ENCODE data around the gene ALPK3.

Gene ALPK3, protein sequence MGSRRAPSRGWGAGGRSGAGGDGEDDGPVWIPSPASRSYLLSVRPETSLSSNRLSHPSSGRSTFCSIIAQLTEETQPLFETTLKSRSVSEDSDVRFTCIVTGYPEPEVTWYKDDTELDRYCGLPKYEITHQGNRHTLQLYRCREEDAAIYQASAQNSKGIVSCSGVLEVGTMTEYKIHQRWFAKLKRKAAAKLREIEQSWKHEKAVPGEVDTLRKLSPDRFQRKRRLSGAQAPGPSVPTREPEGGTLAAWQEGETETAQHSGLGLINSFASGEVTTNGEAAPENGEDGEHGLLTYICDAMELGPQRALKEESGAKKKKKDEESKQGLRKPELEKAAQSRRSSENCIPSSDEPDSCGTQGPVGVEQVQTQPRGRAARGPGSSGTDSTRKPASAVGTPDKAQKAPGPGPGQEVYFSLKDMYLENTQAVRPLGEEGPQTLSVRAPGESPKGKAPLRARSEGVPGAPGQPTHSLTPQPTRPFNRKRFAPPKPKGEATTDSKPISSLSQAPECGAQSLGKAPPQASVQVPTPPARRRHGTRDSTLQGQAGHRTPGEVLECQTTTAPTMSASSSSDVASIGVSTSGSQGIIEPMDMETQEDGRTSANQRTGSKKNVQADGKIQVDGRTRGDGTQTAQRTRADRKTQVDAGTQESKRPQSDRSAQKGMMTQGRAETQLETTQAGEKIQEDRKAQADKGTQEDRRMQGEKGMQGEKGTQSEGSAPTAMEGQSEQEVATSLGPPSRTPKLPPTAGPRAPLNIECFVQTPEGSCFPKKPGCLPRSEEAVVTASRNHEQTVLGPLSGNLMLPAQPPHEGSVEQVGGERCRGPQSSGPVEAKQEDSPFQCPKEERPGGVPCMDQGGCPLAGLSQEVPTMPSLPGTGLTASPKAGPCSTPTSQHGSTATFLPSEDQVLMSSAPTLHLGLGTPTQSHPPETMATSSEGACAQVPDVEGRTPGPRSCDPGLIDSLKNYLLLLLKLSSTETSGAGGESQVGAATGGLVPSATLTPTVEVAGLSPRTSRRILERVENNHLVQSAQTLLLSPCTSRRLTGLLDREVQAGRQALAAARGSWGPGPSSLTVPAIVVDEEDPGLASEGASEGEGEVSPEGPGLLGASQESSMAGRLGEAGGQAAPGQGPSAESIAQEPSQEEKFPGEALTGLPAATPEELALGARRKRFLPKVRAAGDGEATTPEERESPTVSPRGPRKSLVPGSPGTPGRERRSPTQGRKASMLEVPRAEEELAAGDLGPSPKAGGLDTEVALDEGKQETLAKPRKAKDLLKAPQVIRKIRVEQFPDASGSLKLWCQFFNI (N-terminal part only)

DNA sequence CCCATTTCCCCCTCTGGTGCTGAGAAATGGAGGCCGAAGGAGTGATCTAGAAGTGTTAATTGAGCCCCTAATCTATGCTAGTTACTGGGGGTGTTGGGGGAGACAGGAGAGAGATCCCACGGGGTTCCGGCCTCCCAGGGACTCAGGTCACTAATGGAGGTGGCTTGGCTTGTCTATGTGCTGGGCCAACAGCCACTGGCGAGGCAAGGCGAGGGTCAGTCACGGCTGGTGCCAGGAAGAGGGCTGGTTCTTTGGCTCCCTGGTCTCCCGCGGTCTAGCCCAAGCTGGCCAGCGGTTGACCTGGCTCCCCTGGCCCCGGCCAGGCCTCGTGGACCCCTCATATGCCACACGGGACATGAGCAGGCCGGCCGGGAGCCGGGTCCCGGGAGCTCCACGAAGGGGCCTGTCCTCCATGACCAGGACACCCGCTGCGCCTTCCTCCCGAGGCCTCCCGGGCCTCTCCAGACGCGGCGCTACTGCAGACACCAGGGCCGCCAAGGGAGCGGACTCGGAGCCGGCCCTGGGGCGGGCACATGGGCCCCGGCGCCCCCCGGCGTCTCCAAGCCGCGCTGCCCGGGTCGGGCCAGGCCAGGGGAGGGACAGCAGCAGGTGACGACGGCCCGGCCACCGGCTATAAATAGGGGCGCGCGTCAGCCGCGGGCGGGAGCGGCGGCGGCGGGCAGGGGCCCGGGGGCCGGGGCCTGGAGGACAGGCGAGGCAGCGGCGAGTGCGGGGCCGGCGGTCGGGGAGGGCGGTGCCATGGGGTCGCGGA, at the start of gene ALPK3:
TSS of gene ALPK3 (plus strand) at position 663 of the 772 bp plus-strand sequence. CDS start at position 760, 97 bp downstream.
- FAIRE-seq = no peak

DNA sequence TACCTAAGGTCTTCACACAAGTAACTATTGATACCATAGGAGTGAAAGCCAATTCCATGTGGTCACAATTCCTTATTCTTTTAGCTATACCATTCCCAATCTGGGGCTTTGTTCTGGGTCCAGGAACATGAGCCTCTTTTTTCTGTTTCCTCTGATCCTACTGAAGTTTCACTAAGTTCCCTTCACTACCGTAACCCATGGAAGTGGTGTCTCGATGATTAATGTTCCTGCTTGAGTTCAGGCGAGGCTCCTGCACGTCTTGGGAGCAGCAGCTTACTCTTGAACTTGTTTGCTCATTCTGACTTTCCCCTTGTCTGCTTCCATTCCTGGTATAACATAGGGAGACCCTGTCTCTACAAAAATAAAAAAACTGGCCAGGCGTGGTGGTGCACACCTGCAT, 45.1 kb upstream of the ALPK3 start:
- no peak for DNase-seq (ENCODE audit: low spot score)
- FAIRE-seq = no peak

More for the DNA sequence above, at the start of gene ALPK3:
- no peak for DNase-seq (ENCODE audit: low spot score)

DNA sequence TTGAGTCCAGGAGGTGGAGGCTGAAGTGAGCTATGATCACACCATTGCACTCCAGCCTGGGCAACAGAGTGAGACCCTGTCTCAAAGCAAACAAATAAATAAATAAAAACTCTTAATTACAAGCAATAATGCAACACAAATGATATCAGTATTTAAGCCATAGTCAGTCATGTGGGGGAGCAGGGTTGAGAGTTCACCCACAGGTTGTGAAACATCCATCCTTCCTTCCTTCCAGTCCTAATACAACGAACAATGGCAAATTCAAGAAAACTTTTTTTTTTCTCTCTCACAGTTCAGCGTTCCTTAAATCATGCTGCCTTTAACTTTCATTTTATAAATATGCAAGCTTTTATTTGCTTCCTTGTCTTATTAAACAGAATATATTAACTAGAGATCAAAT, 44.7 kb upstream of the ALPK3 start:
- FAIRE-seq (no peak), DNase-seq (ENCODE audit: low spot score) (no peak)

DNA sequence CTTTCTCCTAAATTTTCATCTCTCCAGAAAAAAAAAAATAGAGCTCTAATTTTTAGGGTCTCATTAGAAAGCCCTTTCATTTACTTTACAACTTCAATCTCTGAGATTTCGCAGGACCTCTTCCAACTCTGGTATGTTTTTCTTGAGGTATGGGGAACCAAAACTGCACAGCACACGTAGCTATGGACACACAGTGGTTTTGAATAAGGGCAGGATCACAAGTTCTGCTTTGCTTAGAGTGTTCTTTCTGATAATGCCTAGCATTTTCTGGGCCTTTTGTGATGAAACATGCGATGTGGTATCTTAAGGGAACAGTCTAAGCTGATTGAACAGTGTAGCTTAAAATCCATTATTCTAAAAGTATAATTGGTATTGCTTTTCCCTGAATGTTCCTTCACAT, 43.4 kb upstream of the ALPK3 start:
- DNase-seq (ENCODE audit: low spot score) = no peak
- FAIRE-seq = no peak

DNA sequence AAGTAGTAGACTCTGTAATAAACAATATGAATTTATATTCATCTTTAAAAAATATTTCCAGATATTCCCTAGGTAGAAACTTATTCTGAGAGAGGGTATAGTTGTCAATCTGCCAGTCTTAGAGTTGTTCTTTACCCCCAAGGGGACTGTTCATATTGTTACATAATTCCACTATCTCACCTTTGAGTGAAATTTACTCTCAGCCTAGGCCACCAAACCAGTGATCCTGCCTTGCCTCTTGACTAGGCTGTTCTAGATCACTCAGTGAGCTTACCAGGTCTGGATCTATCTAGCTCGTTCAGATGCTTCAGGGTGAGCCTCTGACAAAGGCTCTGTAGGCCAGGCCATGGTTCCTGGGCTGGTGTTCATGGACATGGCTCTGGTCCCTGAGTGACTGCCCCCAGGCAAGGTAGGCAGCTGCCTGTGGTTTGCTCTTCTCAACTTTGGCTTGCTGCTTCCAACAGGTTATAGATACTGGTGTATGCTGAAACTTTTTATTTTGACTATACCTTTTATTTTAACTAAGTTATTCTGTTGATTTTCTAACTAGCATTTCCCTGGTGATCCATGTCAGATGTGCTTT, 41.2 kb upstream of the ALPK3 start:
- DNase-seq (ENCODE audit: low spot score) = no peak
- FAIRE-seq = no peak

DNA sequence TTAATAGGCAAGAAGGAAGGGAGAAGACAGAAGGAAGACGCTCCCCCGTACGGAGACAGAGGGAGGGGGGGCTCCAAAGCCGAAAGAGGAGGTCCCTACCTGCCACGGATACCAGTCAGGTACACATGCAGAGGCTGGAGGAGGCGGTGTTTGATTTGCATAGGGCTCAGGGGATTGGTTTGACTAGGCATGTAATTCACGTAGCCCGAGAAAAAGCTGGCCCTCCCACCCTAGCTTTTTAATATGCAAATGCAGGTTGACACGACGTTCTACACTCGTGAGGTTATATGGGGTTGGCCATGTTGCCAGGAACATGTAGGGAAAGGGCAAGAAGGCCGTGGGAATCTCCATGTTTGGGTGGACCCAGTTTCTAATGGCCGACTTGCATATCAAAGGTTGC, 39.0 kb upstream of the ALPK3 start:
- no peak for DNase-seq (ENCODE audit: low spot score)
- FAIRE-seq = no peak

DNA sequence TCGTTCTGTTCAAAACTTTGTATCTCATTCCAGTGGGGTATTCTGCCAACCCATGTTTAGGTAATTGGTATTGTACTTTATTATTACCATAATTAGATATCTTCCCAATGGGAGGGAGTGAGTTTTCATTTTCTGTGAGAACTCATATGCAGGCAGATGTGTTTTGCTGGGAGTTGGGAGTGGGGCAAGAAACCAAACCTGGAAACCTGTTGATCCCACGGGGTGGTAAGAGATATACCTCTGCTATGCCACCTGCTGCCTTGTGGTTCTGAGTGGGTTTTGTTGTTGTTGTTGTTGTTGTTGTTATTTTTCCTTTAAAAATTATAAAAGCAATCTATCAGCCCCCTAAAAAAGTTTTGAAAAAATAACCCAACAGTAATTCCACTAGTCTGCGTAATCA, 36.7 kb upstream of the ALPK3 start:
- DNase-seq (ENCODE audit: low spot score) (no peak), FAIRE-seq (no peak)

DNA sequence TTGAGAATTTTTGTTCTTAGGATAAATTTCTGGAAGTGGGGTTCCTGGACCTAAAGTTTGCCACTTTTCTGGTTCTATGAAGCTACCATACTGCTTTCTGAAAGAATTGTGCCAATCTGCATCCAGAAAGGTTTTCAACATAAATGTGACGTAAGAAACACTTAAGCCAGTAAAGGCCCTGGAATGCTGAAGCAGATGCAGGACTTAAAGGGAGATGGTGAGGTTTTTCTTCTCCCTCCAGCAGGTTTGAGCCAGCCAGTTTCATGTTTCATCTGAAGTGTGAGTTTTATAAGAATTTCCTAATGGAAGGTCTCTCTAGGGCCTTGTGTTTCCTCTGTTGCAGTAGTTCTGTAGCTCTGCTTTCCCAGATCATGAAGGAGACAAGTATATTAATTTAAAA, 35.7 kb upstream of the ALPK3 start:
- no peak for FAIRE-seq

DNA sequence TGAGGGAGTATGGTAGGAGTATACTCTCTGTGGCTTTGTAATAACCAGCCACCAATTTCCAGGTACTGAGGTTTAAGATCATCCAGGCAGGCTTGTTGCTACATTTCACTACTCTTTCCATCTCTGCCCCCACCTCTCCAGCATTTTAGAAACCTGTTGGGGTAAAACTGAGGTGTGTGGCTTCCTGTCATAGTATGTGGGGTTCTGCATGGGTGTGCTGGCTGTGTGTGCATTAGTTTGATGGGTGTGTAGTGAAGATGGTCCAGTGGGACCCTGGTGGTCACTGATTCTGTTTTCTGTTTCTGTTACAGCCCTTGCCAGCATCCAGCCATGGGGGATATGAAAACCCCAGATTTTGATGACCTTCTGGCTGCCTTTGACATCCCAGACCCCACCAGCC, 34.8 kb upstream of the ALPK3 start:
- DNase-seq (ENCODE audit: low spot score) = no peak
- FAIRE-seq = no peak

More for the DNA sequence above, 35.7 kb upstream of the ALPK3 start:
- DNase-seq (ENCODE audit: low spot score) = no peak

DNA sequence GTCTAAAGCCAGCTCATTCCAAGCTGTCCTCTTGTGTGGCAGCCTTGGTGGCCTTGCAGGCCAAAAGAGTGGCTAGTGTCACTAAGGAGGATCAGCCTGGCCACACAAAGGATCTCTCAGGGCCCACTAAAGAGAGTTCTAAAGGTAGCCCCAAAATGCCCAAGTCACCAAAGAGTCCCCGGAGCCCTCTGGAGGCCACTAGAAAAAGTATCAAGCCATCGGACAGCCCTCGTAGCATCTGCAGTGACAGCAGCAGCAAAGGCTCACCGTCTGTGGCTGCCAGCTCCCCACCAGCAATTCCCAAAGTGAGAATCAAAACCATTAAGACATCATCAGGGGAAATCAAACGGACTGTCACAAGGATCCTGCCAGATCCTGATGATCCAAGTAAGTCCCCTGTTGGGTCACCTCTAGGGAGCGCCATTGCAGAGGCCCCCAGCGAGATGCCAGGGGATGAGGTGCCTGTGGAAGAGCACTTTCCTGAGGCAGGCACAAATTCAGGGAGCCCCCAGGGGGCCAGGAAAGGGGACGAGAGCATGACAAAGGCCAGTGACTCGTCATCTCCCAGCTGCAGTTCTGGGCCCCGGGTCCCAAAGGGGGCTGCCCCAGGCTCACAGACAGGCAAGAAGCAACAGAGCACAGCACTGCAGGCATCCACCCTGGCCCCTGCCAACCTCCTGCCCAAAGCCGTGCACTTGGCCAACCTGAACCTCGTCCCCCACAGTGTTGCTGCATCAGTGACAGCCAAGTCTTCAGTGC, 33.5 kb upstream of the ALPK3 start:
- no peak for DNase-seq (ENCODE audit: low spot score)

DNA sequence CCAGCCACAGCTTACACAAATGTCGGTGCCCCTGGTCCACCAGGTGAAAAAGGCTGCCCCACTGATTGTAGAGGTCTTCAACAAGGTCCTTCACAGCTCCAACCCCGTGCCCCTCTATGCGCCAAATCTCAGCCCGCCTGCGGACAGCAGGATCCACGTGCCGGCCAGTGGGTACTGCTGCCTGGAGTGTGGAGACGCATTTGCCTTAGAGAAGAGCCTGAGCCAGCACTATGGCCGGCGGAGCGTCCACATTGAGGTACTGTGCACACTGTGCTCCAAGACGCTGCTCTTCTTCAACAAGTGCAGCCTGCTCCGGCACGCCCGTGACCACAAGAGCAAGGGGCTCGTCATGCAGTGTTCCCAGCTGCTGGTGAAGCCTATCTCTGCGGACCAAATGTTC, 32.9 kb upstream of the ALPK3 start:
- FAIRE-seq (no peak), DNase-seq (ENCODE audit: low spot score) (no peak)

More for the DNA sequence above, 33.5 kb upstream of the ALPK3 start:
- FAIRE-seq = no peak

DNA sequence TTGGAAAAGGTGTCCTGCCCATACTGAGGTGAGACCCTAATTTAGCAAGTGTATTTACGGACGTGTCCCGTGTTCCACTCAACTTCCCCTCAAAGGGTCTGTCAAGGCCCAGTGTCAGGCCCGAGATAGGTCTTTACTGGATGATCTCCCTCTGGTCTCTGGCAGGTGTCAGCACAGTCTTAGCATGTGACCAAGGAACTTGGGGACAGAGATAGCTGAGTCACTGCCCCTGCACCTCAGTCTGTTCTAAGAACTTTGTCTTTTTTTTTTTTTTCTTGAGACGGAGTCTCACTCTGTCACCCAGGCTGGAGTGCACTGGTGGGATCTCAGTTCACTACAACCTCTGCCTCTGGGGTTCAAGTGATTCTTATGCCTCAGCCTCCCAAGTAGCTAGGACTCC, 32.1 kb upstream of the ALPK3 start:
- no peak for FAIRE-seq
- no peak for DNase-seq (ENCODE audit: low spot score)

DNA sequence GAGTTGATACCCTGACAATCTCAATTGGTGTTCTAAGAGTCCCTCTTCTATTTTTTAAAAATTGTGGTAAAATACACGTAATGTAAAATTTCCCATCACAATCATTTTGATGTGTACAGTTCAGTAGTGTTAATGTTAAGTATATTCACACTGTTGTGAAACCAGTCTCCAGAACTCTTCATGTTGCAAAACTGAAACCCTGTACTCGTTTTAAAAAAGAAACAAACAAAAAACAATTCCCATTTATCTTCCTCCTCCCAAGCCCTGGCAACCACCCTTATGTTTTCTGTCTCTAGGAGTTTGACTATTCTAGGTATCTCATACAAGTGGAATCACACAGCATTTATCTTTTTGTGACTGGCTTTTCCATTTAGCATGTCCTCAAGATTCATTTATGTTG, 28.7 kb upstream of the ALPK3 start:
- FAIRE-seq = no peak
- no peak for DNase-seq (ENCODE audit: low spot score)

DNA sequence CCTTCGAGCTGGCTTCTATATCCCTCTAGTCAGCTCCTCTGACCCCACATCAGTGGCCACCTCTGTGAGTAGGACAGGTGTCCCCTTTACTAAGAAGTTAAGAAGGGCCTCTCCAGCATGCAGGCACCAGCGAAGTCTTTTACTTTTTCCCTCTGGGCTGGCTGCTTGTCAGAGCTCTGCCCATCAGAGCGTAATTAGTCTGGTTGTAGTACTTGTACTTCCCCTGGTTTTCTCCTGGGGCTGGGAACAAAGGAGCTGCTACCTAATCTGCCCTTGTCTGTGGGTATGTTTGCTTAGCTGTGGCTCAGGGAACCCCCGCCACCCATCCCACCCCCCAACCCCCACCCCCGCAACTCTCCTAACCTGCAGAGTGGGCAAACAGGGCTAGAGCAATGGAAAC, 27.4 kb upstream of the ALPK3 start:
- FAIRE-seq (no peak), DNase-seq (ENCODE audit: low spot score) (no peak)

DNA sequence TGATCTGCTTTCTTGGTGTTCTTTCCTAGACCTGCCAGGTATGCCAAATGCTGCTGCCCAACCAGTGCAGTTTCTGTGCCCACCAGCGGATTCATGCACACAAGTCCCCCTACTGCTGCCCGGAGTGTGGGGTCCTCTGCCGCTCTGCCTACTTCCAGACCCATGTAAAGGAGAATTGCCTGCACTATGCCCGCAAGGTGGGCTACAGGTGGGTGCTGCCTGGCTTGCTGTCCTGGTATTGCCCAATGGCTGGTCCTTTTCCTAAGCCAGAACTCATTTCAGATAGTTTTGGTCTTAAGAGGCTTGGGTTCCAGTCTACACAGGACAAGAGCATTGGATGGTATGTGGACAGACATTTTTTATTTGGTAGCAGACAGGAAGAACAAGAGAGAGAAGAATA, 26.5 kb upstream of the ALPK3 start:
- DNase-seq (ENCODE audit: low spot score) = no peak
- no peak for FAIRE-seq

DNA sequence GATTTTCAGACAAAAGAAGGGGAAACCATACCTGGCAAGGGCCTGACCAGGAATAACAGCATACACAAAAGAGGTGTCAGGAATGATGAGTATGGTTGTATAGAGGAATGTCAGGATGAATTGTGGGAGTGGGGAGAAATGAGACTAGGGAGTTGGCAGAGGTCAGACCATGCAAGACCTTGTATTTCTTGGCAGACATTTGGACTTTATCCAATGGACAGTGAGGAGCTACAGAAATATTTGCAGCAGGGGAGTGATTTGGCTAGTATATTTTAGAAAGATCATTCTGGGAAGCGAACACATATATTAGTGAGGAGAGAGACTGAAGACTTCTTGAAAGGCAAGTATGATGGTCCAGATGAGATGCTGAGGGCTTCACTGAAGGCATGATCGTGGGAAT, 25.4 kb upstream of the ALPK3 start:
- DNase-seq (ENCODE audit: low spot score) = no peak
- FAIRE-seq = no peak

DNA sequence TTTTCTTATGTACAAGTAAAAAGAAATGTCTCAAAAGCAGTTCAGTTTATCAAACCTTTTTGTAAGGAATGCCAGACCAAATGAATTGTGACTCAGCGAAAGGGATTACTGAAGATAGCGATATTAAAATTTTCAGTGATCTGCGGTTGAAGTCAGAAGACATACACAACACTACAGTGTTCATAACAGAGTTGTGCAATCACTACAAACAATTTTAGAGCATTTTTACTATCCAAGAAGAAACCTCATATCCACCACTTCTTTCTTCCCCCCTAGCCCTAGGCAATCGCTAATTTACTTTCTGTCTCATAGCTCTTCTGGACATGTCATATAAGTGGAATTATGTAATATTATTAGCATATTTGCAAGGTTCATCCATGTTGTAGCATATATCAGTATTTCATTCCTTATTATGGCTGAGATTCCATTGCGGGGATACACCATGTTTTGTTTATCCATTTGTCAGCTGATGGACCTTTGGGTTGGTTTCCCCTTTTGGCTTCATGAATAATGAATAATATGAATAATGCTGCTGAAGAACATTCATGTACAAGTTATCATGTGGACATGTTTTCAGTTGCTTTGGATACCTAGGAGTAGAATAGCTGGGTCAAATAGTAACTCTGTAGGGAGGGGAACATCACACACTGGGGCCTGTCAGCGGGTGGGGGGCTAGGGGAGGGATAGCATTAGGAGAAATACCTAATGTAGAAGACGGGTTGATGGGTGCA, 23.6 kb upstream of the ALPK3 start:
- DNase-seq (ENCODE audit: low spot score) (no peak), FAIRE-seq (no peak)

DNA sequence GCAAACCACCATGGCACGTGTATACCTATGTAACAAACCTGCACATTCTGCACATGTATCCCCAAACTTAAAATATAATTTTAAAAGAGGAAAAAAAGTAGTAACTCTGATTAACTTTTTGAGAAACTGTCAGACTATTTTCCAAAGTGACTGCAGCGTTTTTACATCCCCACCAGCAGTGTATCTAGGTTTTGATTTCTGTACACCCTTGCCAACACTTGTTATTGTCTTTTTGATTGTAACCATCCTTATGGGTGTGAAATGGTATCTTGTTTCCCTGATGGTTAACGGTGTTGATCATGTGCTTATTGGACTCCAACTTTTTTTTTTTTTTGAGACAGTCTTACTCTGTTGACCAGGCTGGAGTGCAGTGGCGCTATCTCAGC, 23.0 kb upstream of the ALPK3 start:
- no peak for DNase-seq (ENCODE audit: low spot score)
- no peak for FAIRE-seq

DNA sequence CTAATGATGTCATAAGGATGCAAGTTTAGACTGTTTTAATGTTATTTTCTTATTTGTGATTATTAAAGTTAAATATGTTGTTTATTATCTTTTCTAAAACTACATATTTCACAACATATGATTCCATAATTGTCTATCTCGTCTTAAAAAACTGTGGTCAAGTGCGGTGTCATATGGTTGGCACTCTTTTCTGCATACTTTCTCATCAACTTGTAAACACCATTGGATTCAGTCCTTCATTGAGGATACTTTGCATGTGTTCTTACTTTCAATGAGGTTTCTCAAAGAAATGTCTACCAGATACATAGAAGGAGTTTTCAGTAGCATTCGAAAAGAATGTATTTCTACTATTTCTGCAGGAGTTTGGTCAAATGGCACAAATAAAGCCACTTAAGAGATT, 22.0 kb upstream of the ALPK3 start:
- no peak for FAIRE-seq

More for the DNA sequence above, 22.0 kb upstream of the ALPK3 start:
- no peak for DNase-seq (ENCODE audit: low spot score)
